Hepatocyte (in vitro differentiated cells): ENCODE measurements around the gene NME7.

Source experiments
- CTCF ChIP-seq: fragments of 200-600 bp; sonication (generic); IDR thresholded peaks from 2 replicates; pipeline ENCODE4 v1.5.1; 2016; ENCODE audit warnings: antibody characterized with exemption, mild to moderate bottlenecking; ENCODE audit not compliant: poor library complexity
- EZH2 ChIP-seq: fragments of 200-600 bp; sonication (generic); IDR thresholded peaks from 2 replicates; pipeline ENCODE4 v1.6.1; 2016; ENCODE audit warnings: antibody characterized with exemption, mild to moderate bottlenecking, borderline replicate concordance

GRCh38 chr1:169118227-169118626, 249.4 kb downstream of the NME7 start:
- no peak for TF ChIP-seq CTCF
- TF ChIP-seq EZH2: no peak
